H9 (cell line): Measurements from ENCODE around the gene ADAMTS17. TPM values are rescaled to one million over a fixed set of nuclear protein-coding genes. Genes with fewer than 3 reads are reported as not detected.

Experiments
- DNase-seq: peaks from one replicate; pipeline ENCODE4 v3.0.0-alpha.2; 2017
- H2AFZ ChIP-seq: one replicate; pipeline ENCODE4 v1.6.1; 2013; ENCODE audit warnings: mild to moderate bottlenecking, low read length, control low read depth, moderate library complexity
- H2AK5ac ChIP-seq: 2 replicates; pipeline ENCODE4 v1.6.1; 2013; ENCODE audit warnings: low read length, control low read depth, mixed read lengths; ENCODE audit not compliant: insufficient read length
- H2BK120ac ChIP-seq: one replicate; pipeline ENCODE4 v1.6.1; 2013; ENCODE audit warnings: low read depth, mild to moderate bottlenecking, low read length, control low read depth, inconsistent platforms; ENCODE audit not compliant: poor library complexity, severe bottlenecking
- H2BK12ac ChIP-seq: 2 replicates; pipeline ENCODE4 v1.6.1; 2013; ENCODE audit warnings: low read length, control low read depth, mixed read lengths, low read depth; ENCODE audit not compliant: insufficient read length
- H2BK15ac ChIP-seq: 2 replicates; pipeline ENCODE4 v1.6.1; 2013; ENCODE audit warnings: low read depth, low read length, control low read depth
- H2BK20ac ChIP-seq: one replicate; pipeline ENCODE4 v1.6.1; 2013; ENCODE audit warnings: low read depth, mild to moderate bottlenecking, low read length, control low read depth, inconsistent platforms; ENCODE audit not compliant: poor library complexity, severe bottlenecking
- H2BK5ac ChIP-seq: 2 replicates; pipeline ENCODE4 v1.6.1; 2013; ENCODE audit warnings: low read length, control low read depth, mixed read lengths; ENCODE audit not compliant: insufficient read length
- H3K14ac ChIP-seq: 2 replicates; pipeline ENCODE4 v1.6.1; 2013; ENCODE audit warnings: low read length, control low read depth; ENCODE audit not compliant: insufficient read depth
- H3K18ac ChIP-seq: 2 replicates; pipeline ENCODE4 v1.6.1; 2013; ENCODE audit warnings: low read depth, mild to moderate bottlenecking, mixed read lengths, low read length, control low read depth; ENCODE audit not compliant: insufficient read length
- H3K23ac ChIP-seq: 2 replicates; pipeline ENCODE4 v1.6.1; 2013; ENCODE audit warnings: low read length, control low read depth, mixed read lengths, low read depth; ENCODE audit not compliant: insufficient read length
- H3K23me2 ChIP-seq: 2 replicates; pipeline ENCODE4 v1.6.1; 2013; ENCODE audit warnings: low read depth, mild to moderate bottlenecking, mixed read lengths, low read length, control low read depth; ENCODE audit not compliant: insufficient read length, poor library complexity, severe bottlenecking
- H3K27ac ChIP-seq: 2 replicates; pipeline ENCODE4 v1.5.1; 2013; ENCODE audit warnings: low read length, control low read depth, mixed read lengths, low read depth; ENCODE audit not compliant: insufficient read length
- H3K27me3 ChIP-seq: 2 replicates; pipeline ENCODE4 v1.6.1; 2013; ENCODE audit warnings: low read length, control low read depth, inconsistent platforms; ENCODE audit not compliant: insufficient read depth
- H3K4ac ChIP-seq: 2 replicates; pipeline ENCODE4 v1.6.1; 2013; ENCODE audit warnings: low read depth, mild to moderate bottlenecking, control low read depth, inconsistent platforms, low read length, moderate library complexity
- H3K4me1 ChIP-seq: 2 replicates; pipeline ENCODE4 v1.6.1; 2013; ENCODE audit warnings: low read length, control low read depth, inconsistent platforms; ENCODE audit not compliant: insufficient read depth
- H3K4me2 ChIP-seq: 2 replicates; pipeline ENCODE4 v1.6.1; 2013; ENCODE audit warnings: low read length, control low read depth, mixed read lengths; ENCODE audit not compliant: insufficient read length, insufficient read depth
- H3K56ac ChIP-seq: 2 replicates; pipeline ENCODE4 v1.6.1; 2013; ENCODE audit warnings: low read depth, mild to moderate bottlenecking, mixed read lengths, low read length, control low read depth; ENCODE audit not compliant: insufficient read length
- H3K79me1 ChIP-seq: 2 replicates; pipeline ENCODE4 v1.6.1; 2013; ENCODE audit warnings: low read depth, mild to moderate bottlenecking, moderate library complexity, low read length, control low read depth, inconsistent platforms; ENCODE audit not compliant: insufficient read depth, poor library complexity, severe bottlenecking
- H3K79me2 ChIP-seq: 2 replicates; pipeline ENCODE4 v1.6.1; 2013; ENCODE audit warnings: low read length, control low read depth, inconsistent platforms; ENCODE audit not compliant: insufficient read depth
- H3K9ac ChIP-seq: 2 replicates; pipeline ENCODE4 v1.6.1; 2013; ENCODE audit warnings: low read length, control low read depth, mixed read lengths; ENCODE audit not compliant: insufficient read length; ENCODE audit errors: extremely low read depth
- H3K9me3 ChIP-seq: one replicate; pipeline ENCODE4 v1.6.1; 2013; ENCODE audit warnings: low read depth, low read length, inconsistent platforms; ENCODE audit not compliant: control insufficient read depth
- H3T11ph ChIP-seq: one replicate; pipeline ENCODE4 v1.6.1; 2013; ENCODE audit warnings: mild to moderate bottlenecking, low read length, control low read depth, inconsistent platforms
- H4K20me1 ChIP-seq: one replicate; pipeline ENCODE4 v1.6.1; 2013; ENCODE audit not compliant: control insufficient read depth, insufficient read length, insufficient read depth
- H4K5ac ChIP-seq: 2 replicates; pipeline ENCODE4 v1.6.1; 2013; ENCODE audit warnings: low read depth, mild to moderate bottlenecking, mixed read lengths, low read length, control low read depth; ENCODE audit not compliant: insufficient read length
- H4K8ac ChIP-seq: replicated peaks from 2 replicates; pipeline ENCODE4 v1.6.1; 2013; ENCODE audit warnings: low read length, control low read depth, mixed read lengths, low read depth; ENCODE audit not compliant: insufficient read length
- H4K91ac ChIP-seq: 2 replicates; pipeline ENCODE4 v1.6.1; 2013; ENCODE audit warnings: low read depth, mild to moderate bottlenecking, moderate library complexity, mixed read lengths, low read length, control low read depth; ENCODE audit not compliant: insufficient read length
- H3K27ac Mint-ChIP-seq, 3 experiments: 2 replicates in 2 of 3; 3 replicates in 1 of 3; pipeline ENCODE4 v1.8.0; 2020 to 2021; ENCODE audit warnings: mixed read lengths in 3 of 3, mild to moderate bottlenecking in 1 of 3, moderate library complexity in 1 of 3
- H3K27me3 Mint-ChIP-seq: 2 replicates; pipeline ENCODE4 v1.8.0; 2021; ENCODE audit warnings: low read depth, mild to moderate bottlenecking, moderate library complexity, mixed read lengths
- H3K36me3 Mint-ChIP-seq, 3 experiments: 2 replicates in 2 of 3; 3 replicates in 1 of 3; pipeline ENCODE4 v1.8.0; 2020 to 2021; ENCODE audit warnings: low read depth in 3 of 3, mixed read lengths in 3 of 3; ENCODE audit not compliant: insufficient read depth in 1 of 3
- H3K4me1 Mint-ChIP-seq, 2 experiments: 2 replicates each; pipeline ENCODE4 v1.8.0; 2020; ENCODE audit warnings: mixed read lengths in 2 of 2
- H3K4me3 Mint-ChIP-seq, 2 experiments: 2 replicates in 1 of 2; 3 replicates in 1 of 2; pipeline ENCODE4 v1.8.0; 2020 to 2021; ENCODE audit warnings: mild to moderate bottlenecking in 2 of 2, mixed read lengths in 2 of 2, moderate library complexity in 1 of 2
- H3K9me3 Mint-ChIP-seq, 2 experiments: 2 replicates in 1 of 2; 3 replicates in 1 of 2; pipeline ENCODE4 v1.8.0; 2020; ENCODE audit warnings: mild to moderate bottlenecking in 2 of 2, mixed read lengths in 2 of 2, moderate library complexity in 1 of 2
- WGBS: extraction: QIAGEN DNeasy Blood & Tissue Kit; methylation state at CpG from one replicate; pipeline ENCODE4 v1.1.7; 2013; ENCODE audit warnings: missing lambda C conversion rate, low lambda C conversion rate, mixed read lengths; ENCODE audit not compliant: insufficient read length; ENCODE audit errors: extremely low coverage; 5-methylcytosine and 5-hydroxymethylcytosine counted together
- total RNA-seq: library from RNA; stranded (reverse); gene quantifications from 2 replicates; pipeline ENCODE4 v1.2.1, GENCODE V29; 2021
- TF ChIP-seq, protein P1 (sequence below): fragments of 200-600 bp; sonication (generic); conservative IDR thresholded peaks from 3 replicates; pipeline ENCODE4 v1.8.0; 2021; ENCODE audit warnings: antibody characterized with exemption, mild to moderate bottlenecking

ADAMTS17 gene
- total RNA-seq, 1 experiment from 2014 or later, result 2.9 TPM

DNA sequence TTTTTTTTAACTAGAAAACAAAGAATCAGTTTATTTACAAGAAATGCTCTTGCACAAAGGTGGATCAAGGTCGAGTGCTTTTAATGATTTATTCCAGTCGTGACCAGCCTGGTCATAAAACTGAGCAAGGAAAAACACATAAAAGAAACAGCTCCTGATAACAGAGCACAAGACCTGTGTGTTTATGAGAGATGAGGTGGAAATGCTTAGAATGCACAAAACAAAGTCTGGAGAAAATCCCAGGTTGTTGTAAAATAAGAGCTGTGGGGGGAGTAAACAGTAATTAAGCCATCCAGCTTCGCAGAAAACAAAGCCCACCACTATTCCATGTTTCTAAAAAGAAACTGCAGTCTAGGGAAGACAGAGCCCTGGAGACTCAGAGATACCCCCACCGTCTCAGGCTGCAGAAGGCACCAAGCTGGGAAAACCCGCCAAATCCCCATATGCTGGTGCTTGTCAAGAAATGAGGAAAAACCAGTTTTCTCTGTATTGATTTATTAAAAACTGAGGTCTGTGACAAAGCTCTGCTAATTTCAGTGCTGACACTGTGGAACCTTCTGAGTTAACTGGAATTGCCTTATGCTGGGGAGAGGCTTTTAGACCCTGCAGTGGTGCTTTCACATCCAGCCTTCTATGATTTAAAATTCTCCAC is 139.3 kb downstream of the ADAMTS17 start:
- Histone ChIP-seq H3K23me2 (no peaks in the 10 kb centered on the region), H3K4me1 (no peaks in the 10 kb centered on the region), H3K79me2 (no peaks in the 10 kb centered on the region), H4K8ac (no peak overlapping the region), H3K27ac (no peak overlapping the region), H2AK5ac (no peak overlapping the region), H3K4ac (no peak overlapping the region), H2BK120ac (no peak overlapping the region), H4K5ac (no peak overlapping the region), H2BK15ac (no peak overlapping the region), H3K9ac (no peak overlapping the region), H3K56ac (no peak overlapping the region), H3T11ph (no peak overlapping the region), H3K18ac (no peak overlapping the region), H3K9me3 (no peaks in the 10 kb centered on the region), H4K91ac (no peak overlapping the region), H3K79me1 (no peaks in the 10 kb centered on the region), H3K27me3 (no peaks in the 10 kb centered on the region), H2AFZ (no peak overlapping the region), H3K14ac (no peak overlapping the region), H3K4me2 (no peak overlapping the region), H3K23ac (no peak overlapping the region), H4K20me1 (no peaks in the 10 kb centered on the region), H2BK5ac (no peak overlapping the region), H2BK20ac (no peak overlapping the region), H2BK12ac (no peak overlapping the region)
- Mint-ChIP-seq H3K9me3 (no peaks in the 10 kb centered on the region; a peak in 1 of 5 replicates), H3K27me3 (peaks cover 6% of the 10 kb centered on the region; the same call in 1 of the 2 replicates), H3K27ac (no peak overlapping the region; a peak in 1 of 7 replicates), H3K4me1 (peaks cover 21 to 34% of the 10 kb centered on the region in 2 experiments), H3K4me3 (no peak overlapping the region), H3K36me3 (peaks cover 0 to 5% (median 0%) of the 10 kb centered on the region in 3 experiments; a peak in 2 of 7 replicates)
- no CpG with 5 or more reads among the region's 5 CpGs for WGBS
- TF ChIP-seq, protein P1, sequence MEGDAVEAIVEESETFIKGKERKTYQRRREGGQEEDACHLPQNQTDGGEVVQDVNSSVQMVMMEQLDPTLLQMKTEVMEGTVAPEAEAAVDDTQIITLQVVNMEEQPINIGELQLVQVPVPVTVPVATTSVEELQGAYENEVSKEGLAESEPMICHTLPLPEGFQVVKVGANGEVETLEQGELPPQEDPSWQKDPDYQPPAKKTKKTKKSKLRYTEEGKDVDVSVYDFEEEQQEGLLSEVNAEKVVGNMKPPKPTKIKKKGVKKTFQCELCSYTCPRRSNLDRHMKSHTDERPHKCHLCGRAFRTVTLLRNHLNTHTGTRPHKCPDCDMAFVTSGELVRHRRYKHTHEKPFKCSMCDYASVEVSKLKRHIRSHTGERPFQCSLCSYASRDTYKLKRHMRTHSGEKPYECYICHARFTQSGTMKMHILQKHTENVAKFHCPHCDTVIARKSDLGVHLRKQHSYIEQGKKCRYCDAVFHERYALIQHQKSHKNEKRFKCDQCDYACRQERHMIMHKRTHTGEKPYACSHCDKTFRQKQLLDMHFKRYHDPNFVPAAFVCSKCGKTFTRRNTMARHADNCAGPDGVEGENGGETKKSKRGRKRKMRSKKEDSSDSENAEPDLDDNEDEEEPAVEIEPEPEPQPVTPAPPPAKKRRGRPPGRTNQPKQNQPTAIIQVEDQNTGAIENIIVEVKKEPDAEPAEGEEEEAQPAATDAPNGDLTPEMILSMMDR, result no peak
- DNase-seq, result no peak
